COLO668 (cell line): ENCODE results near the gene CELF1.

Source experiments
- DNase-seq: peaks from one replicate; lab custom pipeline; 2025; ENCODE audit not compliant: unreplicated experiment; lab: John Stamatoyannopoulos, UW

Gene CELF1

DNA sequence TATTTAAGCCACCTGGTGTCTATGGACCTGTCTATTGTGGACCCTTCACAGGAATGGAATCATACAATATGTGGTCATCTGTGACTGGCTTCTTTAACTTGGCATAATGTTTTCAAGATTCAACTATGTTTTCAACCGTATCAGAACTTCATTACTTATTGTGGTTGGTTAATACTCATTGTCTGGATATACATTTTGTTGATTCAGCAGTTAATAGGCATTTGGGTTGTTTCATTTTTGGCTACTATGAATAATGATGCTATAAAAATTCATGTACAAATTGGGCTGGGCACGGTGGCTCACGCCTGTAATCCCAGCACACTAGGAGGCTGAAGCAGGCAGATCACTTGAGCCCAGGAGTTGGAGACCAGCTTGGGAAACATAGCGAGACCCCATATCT is 101.5 kb downstream of the CELF1 start:
- DNase-seq: no peak

DNA sequence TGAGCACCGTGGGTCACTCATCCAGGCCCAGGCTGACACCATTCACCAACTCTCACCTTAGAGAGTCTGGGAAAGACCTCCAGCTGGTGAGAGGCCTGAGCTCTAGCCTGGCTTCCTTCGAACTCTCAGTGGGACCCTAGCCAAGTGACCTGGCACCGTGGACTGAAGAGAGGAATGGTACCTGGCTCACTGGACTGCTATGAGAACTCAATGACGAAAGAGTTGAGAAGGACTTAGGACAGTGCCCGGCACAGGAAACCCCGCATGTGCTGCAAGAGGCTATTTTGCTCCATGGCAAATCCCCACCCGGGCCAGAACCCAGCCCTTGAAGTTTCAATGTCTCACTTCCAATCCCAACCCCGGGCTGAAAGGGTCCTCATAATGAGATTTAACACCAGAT is 103.4 kb downstream of the CELF1 start:
- no peak for DNase-seq

DNA sequence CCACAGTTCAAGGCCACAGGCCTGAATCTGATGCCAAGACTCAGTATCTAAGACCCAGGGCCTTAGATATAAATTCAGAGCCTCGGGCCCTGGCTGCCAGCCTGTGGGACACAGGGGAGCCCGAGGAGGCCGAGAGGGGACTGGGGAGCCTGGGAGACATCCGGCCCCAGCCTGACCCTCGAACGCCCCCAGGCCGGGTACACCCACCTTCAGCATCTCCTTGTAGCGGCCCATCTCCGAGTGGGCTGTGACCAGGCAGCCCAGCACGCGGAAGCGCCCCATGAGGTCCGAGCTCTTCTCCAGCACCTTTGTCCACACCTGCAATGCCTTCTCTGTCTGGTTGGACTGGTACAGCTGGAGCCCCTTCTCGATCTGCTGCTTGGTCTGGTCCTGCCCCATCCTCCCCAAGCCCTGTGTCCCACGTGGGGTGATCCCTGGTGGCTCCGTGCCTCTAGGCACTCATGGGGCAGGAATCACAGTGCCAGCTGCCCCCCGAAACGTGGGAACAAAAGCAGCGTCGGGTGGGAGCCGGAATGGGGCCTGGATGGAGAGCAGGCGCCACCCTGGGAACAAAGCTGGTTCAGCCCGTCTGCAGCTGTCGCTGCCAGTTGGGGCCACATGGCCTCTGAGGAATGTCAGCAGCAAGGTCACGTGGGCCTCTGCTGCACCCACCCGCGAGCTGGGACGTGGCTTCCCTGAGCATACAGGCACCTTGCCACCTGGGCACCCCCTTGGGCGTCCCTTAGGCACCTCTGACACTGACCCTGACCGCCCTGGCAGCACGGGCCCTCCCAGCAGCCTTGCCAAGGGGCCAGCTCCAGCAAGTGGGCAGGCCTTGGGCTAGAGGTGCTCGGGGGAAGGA is 104.1 kb downstream of the CELF1 start, which contains the start of gene RAPSN:
Gene RAPSN, minus strand, starts transcription at position 571 of the 862 bp plus-strand sequence. Its CDS starts 172 bp downstream, at position 399.
- no peak for DNase-seq

DNA sequence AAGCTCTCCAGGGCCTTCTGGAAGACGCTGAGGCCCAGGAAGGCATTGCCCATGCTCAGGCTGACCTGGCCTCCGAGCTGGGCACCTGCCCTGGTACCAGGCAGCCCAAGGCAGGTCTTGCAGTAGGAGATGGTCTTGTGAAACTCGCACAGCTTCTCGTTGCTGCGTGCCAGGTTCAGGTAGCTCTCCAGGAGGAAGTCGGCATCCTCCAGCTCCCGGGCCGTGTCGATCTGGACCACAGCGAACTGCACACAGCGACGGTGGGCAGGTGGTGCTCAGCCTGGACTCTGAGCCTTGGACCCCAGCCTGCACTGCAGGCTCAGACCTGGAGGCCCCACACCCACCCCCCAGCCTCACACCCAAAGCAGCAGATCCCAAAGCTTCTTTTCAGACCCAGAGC is 105.0 kb downstream of the CELF1 start:
- DNase-seq: no peak

DNA sequence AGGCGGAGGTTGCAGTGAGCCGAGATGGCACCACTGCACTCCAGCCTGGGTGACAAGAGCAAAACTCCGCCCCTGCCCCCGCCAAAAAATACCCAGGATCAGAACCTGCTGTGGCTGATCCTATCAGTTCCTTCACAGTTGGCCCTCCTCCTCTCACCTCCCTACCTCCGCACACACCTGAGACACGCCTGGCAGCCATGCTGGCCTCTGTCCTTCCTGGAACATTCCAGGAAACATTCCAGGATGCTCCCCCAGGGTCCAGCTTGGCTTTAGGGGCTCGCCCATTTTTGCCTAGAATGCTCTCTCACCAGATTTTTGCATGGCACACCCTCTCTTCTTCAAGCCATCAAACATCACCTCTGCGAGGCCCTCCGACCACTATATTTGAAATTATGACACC is 106.1 kb downstream of the CELF1 start:
- no peak for DNase-seq

DNA sequence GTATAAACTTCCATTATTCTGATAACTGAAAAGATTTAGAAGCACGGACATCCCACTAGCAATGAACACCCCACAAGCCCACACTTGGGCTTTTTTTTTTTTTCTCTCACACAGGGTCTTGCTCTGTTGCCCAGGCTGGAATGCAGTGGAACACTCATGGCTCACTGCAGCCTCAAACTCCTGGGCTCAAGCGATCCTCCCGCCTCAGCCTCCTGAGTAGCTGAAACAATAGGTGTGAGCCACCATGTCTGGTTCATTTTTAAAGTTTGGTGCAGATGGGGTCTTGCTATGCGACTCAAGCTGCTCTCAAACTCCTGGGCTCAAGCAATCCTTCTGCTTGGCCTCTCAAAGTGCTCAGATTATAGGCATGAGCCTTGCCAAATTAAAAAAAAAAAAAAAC is 107.1 kb downstream of the CELF1 start:
- DNase-seq: no peak

DNA sequence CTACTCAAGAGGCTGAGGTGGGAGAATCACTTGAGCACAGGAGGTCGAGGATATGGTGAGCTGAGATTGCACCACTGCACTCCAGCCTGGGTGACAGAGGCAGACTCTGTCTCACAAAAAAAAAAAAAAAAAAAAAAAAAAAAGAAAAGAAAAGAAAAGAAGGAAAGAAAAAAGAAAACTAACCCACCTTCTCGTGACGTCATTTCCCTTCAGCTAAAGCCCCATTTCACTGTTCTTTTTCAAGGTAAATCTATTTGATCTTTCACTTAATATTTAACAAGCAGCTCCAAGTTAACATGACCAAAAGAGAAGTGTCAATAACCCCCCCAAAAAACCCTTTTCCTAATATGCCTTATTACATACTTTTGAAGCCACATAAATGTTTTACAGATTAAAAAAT is 109.1 kb downstream of the CELF1 start:
- DNase-seq: no peak

DNA sequence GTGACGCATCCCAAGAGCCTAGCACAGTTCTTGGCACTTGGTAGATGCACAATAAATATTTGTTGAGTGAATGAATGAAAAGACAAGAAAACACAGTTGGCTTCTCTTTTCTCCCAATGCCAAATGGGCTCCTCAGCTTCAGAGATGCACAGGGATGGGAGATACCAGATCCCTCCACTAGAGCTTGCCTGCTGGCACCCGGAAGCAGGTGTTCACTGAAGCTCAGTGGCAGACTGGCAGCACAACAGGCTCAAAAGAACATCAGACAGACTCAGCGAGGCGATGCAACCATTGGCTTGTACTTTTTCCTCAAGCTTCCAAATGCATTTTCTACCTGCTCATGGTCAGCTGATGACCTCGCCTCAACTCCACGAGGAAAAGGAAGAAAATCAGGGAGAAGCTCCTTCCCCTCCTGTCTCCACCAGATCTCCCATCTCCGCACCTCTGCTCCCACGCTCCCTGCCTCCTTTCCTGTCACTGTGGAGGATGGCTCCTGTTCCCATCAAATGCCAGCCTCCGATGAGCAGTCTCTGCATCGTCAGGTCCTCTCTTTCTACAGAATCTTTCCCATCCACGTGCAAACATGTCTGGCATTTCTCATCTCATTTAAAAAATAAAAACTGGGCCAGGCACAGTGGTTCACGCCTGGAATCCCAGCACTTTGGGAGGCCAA is 109.8 kb downstream of the CELF1 start:
- peak; percentile 58 for DNase-seq

DNA sequence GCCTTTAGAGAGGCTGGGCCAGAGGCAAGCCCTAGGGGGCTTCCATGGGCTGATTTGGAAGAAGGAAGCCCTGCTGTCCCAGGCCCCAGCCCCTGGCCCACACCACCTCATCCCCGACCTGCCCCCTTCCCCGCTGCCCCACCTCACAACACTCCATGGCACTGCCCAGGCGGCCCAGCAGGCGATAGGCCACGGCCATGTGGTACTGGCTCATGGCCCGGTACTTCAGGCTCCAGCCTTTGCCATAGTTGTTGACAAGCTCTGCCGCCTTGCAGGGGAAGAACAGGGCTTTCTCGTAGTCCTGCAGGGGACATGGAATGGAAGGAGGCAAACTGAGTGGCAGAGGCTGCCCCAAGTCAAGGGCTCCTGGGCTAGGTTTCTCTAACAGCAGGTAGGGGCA is 110.4 kb downstream of the CELF1 start:
- no peak for DNase-seq

DNA sequence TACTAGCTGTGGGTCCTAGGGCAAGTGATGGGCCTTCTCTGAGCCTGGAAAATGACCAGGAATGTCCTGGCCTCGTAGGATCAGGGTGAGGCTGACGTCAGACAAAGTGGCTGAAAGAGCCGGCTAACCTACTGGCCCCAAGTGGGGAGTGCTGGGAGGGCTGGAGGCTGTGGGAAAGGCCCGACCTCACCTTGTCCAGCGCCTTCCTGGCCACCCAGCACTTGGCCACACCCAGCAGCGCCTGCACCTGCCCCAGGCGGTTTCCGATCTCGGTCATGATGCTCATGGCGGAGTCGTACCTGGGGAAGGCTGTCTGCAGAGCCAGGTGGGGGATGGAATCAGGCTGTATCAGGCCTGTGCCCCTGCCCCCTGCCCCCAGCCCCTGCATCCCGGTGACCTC is 111.5 kb downstream of the CELF1 start:
- no peak for DNase-seq

DNA sequence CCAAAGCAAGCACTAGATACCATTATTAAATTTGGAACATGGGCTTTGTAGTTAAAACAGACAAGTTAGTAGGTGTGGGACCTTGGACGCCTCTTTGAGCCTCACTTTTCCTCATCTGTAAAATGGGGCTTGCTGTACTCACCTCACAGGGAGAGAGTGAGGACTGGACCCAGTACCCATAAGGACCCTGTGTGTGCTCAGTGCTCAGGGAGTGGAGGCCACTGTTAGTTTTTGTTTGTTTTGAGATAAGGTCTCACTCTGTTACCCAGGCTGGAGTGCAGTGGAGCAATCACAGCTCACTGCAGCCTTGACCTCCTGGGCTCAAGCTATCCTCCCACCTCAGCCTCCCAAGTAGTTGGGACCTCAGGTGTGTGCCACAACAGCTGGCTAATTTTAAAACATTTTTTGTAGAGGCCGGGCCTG is 112.9 kb downstream of the CELF1 start:
- no peak for DNase-seq

DNA sequence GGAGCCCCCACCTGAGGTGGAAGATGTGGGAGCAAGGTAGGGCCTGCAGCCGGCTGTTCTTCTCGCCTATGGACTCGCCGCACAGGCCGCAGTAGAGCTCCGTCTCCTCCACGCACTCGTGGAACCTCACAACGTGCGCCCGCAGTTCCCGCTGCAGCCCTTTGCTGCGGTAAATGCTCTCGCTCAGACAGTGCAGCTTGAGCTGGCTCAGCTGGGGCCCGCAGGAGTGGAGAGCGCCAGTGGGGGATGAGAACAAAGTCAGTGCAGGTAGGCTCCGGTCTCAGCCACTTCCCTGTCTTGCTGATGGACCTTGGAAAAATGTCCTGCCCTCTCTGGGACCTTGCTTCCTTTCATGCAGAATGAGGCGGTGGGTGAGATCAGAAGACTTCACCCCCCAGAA is 114.2 kb downstream of the CELF1 start:
- no peak for DNase-seq

DNA sequence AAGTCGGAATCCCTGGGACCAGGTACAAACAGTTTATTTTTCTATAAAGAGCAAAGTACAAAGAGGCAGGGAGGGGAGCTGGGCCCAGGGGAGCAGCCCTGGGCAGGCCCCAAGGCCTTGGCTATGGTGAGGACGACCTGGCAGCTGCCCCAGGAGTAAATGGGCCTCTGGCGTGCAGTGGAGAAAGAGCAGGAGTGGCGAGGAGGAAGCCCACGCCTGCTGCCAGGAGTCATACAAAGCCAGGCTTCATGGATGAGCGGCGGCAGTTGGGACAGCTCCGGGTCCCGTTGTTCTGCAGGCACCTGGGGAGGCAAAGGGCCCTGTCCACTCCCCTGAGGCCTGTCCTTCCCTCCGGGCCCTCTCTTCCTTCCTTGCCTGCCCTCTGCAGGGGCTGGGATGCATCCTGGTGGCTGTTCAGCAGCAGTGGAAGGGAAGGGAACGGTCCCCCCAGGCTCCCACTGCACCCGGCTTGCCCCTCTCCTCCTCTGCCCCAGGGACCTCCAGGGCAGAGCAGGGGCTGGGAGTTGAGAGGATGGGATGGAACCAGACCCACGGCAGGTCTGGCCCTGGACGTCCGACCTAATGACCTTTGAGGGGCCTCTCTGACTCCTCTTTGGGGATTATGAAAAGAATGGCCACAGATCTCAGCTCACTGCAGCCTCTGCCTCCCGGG is 115.0 kb downstream of the CELF1 start:
- no peak for DNase-seq

DNA sequence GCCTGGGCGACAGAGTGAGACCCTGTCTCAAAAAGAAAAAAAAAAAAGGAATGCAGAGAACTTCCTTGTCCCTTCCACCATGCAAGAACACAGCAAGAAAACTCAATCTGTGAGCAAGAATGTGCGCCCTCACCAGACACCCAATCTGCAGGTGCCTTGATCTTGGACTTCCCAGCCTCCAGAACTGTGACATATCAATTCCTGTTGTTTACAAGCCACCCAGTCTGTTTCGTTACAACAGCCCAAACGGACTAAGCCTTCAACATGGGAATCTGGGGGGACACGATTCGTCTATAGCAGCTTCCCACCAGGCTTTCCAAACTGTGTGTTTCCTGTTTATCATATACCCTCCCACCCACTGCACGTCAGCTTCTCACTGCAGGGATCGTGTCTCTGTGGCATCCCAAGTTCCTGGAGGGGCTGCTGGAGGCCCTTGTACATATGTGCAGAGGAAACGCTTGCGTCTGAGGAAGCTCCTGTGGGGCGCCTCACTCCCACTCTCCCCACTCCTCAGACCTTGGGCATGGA is 115.7 kb downstream of the CELF1 start:
- no peak for DNase-seq

DNA sequence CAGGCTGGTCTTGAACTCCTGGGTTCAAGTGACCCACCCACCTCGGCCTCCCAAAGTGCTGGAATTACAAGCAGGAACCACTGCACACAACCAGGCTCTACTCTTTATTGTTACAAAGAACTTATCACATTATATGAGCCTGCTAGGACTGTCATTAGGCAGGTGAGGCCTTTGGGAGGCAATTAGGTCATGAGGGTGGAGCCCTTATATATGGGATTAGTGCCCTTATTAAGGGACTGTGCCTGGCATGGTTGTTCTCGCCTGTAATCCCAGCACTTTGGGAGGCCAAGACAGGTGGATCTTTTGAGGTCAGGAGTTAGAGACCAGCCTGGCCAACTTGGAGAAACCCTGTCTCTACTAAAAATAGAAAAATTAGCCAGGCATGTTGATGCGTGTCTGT is 116.2 kb downstream of the CELF1 start:
- no peak for DNase-seq

DNA sequence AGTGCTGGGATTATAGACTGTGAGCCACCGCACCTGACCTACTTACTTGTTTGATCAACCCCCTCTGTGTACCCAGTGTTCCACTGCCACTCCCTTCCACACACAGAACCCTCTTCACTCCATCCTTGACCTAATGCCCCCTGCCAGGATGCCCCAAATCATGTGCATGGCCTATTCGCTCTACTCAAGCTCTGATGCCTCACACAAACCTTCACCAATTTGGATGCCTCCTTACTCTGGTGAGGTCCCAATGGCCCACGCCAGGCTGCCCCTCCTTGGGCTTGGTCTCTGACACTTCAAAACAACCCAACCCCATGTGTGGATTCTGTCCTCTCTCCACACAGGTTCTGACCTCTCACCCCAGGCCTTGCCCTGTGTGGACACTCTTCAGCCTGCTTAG is 117.2 kb downstream of the CELF1 start:
- no peak for DNase-seq

DNA sequence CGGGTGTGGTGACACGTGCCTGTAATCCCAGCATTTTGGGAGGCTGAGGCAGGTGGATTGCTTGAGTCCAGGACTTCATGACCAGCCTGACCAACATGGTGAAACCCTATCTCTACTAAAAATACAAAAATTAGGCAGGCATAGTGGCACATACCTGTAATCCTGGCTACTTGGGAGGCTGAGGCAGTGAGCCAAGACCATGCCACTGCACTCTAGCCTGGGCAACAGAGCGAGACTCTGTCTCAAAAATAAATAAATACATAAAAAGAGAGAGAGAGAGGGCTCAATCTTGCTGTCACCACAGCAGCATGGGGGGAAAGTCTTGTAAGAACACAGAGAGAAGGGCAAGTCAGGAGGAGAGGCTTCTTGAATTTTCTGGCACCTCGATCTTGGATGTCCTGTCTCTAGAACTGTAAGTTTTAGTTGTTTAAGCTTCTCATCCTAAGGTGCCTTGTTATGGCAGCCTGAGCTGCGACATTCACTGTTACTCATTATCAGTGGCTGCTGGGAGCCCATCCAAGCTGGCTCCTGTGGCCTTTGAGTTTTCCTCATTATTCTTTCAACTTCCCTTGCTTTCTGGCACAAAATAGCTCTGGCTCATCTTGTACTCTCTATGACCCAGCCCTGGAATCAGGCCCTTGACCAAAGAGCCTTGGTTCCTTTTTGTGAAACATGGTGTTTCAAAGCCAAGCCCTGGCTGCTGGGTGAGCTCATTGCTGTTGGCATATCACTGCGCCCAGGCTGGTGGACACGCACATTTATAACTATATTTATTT is 118.7 kb downstream of the CELF1 start:
- DNase-seq: no peak

DNA sequence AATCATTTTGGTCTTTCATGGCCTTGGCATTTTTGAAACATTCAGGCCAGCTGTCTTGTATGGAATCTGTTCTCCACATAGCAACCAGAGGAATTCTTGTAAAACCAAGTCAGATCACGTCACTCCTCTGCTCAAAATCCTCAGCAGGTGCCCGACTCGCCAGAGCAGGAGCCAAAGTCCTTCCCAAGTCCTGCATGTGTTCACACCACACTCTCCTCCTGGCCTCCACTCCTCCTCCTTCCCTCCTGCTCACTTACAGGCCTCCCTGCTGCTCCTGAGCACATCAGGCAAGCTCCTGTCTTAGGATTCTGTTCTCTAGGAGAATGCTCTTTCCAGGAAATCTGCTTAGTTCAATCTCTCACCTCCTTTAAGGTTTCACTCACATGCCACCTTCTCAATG is 119.8 kb downstream of the CELF1 start:
- DNase-seq: no peak

DNA sequence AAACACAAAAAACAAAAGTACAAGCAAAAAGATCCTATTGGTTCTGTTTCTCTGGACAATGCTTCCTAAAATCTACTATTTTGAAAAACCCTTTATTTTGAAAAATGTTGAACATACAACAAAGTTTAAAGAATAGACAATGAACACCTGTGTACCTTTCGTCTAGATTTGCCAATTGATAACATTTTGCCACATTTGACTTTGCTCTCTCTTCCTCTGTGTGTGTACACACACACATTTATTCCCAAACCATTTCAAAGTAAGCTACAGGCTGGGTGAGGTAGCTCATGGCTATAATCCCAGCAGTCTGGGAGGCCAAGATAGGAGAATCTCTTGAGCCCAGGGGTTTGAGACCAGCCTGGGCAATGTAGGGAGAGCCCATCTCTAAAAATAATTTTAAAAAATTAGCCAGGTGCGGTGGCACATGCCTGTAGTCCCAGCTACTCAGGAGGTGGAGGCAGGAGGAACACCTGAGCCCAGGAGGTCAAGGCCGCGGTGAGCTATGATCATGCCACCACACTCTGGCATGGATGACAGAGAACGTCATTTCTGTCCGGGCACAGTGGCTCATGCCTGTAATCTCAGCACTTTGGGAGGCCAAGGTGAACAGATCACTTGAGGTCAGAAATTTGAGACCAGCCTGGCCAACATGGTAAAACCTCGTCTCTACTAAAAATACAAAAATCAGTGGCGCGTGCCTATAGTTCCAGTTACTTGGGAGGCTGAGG is 121.4 kb downstream of the CELF1 start:
- DNase-seq: no peak

DNA sequence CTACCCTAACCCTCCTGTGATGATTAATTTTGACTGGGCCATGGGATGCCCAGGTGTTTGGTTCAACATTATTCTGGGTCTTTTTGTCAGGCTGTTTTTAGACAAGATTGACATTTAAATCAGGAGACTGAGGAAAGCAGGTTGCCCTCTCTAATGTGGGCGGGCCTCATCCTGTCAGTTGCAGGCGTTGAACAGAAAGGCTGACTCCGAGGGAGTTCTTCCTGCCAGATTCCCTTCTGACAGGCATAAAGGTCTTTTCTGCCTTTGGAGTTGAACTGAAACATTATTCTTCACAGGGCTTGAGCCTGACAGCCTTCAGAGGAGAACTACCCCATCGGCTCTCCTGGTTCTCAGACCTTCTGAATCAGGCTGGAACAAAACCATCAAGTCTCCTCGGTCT is 122.4 kb downstream of the CELF1 start:
- no peak for DNase-seq
